Stimulated activated CD4-positive, alpha-beta T cell treated with anti-CD3 and anti-CD28 coated beads, Interleukin-4, amount 100 ng/mL, for 24 hours (primary cell): ENCODE data around the gene DR1.

ENCODE experiments used
- DNase-seq: peaks from one replicate; pipeline ENCODE4 v3.0.0-alpha.2; 2020

Gene DR1

DNA sequence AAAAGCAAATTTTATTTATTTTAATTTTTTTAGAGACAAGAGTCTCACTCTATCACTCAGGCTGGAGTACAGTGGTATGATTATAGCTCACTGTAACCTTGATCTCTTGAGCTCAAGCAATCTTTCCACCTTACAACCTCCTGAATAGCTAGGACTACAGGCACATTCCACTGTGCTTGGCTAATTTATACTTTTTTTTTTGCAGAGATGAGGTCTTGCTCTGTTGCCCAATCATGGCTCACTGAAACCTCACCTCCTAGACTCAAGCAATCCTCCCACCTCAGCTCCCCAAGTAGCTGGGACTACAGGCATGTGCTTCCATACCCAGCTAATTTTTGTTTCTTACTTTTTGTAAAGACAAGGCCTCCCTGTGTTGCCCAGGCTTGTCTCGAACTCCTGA, 49.5 kb downstream of the DR1 start:
- DNase-seq = no peak

DNA sequence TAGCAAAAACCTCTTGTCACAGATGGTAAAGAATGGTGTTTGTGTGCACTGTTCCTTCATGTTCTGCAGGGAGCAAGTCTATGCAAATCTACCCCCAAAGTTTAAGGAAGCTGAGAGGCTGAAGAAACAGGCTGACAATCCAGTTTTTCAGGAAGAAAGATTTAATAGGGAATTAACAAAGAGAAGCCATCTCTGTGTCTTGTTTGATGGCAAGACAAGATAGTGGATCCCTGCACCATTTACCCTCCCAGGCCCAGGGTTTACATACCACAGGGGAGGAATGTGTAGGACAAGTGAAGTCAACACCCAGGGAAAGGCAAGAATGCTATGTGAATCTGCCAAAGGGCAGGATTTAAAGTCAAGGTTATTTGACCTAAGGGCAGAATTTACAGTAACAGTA, 54.1 kb downstream of the DR1 start:
- DNase-seq = no peak

DNA sequence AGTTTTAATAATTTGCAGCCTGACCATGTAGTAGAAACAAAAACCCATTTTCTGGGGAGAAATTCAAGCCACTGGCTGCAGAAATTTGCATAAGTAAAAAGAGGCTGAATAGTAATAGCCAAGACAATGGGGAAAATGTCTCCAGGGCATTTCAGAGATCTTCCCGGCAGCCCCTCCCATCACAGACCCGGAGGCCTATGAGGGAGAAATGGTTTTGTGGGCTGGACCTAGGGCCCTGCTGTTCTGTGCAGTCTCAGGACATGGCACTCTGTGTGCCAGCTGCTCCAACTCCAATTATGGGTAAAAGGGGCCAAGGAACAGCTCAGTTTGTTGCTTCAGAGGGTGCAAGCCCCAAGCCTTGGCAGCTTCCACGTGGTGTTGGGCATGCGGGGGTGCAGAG, 62.5 kb downstream of the DR1 start:
- no peak for DNase-seq

DNA sequence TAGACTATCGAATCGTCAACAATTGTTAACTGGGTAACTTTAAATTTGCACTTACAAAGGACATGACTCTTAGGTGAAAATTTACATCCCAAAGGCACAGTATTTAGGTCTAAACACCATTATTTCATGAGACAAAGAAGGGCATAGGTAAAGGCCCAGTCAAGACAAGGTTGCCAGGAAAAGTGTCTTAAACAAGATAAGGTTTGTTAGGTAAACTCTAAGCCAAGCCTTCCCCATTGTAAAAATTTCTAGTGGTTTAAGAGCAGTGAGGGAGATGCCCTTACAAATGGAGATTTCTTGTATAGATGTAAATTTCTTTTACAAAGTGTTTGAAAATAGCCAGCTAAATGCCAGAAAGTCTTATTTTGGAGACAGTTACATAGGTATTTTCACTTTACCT, 65.3 kb downstream of the DR1 start:
- DNase-seq = no peak

DNA sequence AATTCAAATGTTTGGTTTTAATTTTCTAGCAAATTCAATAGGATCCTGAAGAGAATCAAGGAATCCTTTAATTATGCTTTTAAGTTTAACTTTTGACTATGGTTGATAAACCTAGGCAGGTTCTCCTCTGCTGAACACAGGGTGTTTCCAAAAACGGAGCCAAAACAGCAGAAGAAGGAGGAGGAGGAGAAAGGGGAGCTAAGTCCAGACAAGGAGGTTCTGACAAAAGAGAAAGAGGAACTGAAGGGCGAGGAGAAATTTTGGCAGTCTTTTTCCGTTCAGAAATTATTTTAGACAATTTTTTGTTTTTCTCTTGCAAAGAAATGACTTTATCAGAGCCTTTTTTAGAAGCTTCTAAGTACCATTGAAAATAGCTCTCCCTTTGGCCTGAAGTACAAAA, 69.0 kb downstream of the DR1 start:
- DNase-seq = no peak

DNA sequence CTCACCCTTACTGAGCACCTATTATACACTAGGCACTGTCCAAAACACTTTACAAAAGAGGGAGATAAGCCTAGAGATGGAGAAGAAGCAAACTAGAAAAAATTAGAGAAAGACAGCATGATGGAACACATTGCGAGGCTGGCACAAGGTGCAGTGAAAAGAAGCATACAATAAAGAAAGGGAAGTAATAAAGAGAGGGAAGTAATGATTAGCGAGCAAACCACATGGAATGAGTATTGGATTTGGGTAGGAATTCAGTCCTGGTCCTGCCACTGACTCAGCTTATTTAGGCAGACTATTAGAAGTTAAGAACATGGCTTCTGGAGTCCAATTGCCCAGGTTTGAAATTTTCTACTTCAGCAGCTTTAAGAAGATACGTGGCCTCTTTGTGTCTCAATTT, 69.6 kb downstream of the DR1 start:
- DNase-seq = no peak

DNA sequence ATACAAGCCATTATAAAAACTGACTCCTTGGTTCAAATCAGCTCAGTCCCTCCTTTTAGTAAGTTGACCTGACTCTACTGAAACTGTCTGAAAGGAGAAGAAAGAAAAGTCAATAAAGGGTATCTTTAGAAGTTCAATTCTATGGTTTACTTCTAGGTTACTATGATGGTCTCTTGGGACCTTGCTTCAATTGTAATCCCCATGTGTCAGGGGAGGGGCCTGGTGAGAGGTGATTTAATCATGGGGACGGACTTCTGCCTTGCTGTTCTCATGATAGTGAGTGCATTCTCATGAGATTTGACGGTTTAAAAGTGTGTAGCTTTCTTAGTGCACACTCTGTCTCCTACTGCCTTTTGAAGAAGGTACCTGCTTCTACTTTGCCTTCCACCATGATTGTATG, 70.5 kb downstream of the DR1 start:
- DNase-seq = no peak
